OCI-LY1 (cell line): ENCODE measurements around the gene KDM5B.

Experiments
- CTCF ChIP-seq: fragments of 200-600 bp; sonication (generic), shearing (Covaris generic); IDR thresholded peaks from 2 replicates; pipeline ENCODE4 v1.5.1; 2017; ENCODE audit warnings: mild to moderate bottlenecking, antibody characterized with exemption, low read length, moderate library complexity, mixed read lengths
- EZH2 ChIP-seq: fragments of 200-600 bp; sonication (generic), shearing (Covaris generic); IDR thresholded peaks from 2 replicates; pipeline ENCODE4 v1.8.0; 2017; ENCODE audit warnings: borderline replicate concordance, mixed run types, mild to moderate bottlenecking, antibody characterized with exemption, low read length, moderate library complexity, mixed read lengths

- TF ChIP-seq CTCF (no peak), EZH2 (no peak)
Measured at GRCh38 chr1:202682477-202682876, 125.7 kb downstream of the KDM5B start.
